Neuron (in vitro differentiated cells): ENCODE results near the gene AIFM3.

Source experiments
- H2AFZ ChIP-seq: one replicate; pipeline ENCODE4 v1.6.1; 2013; ENCODE audit warnings: low read depth, mild to moderate bottlenecking, inconsistent platforms, low read length, moderate library complexity
- H3K27me3 ChIP-seq: one replicate; pipeline ENCODE4 v1.6.1; 2013; ENCODE audit warnings: low read length; ENCODE audit not compliant: insufficient read depth
- H3K36me3 ChIP-seq: one replicate; pipeline ENCODE4 v1.6.1; 2013; ENCODE audit warnings: low read length; ENCODE audit not compliant: insufficient read depth
- H3K4me1 ChIP-seq: one replicate; pipeline ENCODE4 v1.6.1; 2013; ENCODE audit warnings: low read length; ENCODE audit not compliant: insufficient read depth
- H3K4me3 ChIP-seq: 2 replicates; pipeline ENCODE4 v1.5.1; 2013; ENCODE audit warnings: mild to moderate bottlenecking, low read length, moderate library complexity
- H3K9me3 ChIP-seq: one replicate; pipeline ENCODE4 v1.6.1; 2013; ENCODE audit warnings: low read length

AIFM3 gene

GRCh38 chr22:20979940-20980453 lies 12.9 kb downstream of the AIFM3 start:
- Histone ChIP-seq H3K9me3 (no peaks in the 10 kb centered on the region), H3K36me3 (peaks cover 6% of the 10 kb centered on the region), H3K4me3 (no peak overlapping the region), H2AFZ (no peak overlapping the region), H3K4me1 (peaks cover 11% of the 10 kb centered on the region), H3K27me3 (no peaks in the 10 kb centered on the region)

DNA sequence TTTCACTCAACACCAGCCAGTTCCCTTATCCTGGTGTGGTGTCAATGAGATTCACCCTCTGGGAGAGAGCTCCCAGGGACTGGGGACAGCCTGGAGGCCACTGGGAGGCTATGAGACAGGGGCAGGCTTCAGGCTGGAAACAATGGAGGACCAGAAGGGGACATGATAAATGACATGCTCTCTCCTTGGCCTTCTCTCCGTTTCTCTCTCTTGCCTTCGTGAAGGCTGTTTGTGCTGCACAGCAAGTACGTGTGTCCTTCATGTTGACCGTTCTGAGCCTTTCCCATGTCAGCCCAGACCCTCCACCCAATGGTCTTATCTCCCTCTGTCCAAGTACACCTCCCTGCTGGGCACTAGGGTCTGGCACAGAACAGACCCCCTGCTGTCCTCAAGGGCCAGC lies 13.5 kb downstream of the AIFM3 start:
- H2AFZ ChIP-seq = no peak overlapping the region
- peaks cover 9% of the 10 kb centered on the region for H3K36me3 ChIP-seq
- no peaks in the 10 kb centered on the region for H3K9me3 ChIP-seq
- no peak overlapping the region for H3K4me3 ChIP-seq
- no peaks in the 10 kb centered on the region for H3K27me3 ChIP-seq
- H3K4me1 ChIP-seq = peaks cover 11% of the 10 kb centered on the region

DNA sequence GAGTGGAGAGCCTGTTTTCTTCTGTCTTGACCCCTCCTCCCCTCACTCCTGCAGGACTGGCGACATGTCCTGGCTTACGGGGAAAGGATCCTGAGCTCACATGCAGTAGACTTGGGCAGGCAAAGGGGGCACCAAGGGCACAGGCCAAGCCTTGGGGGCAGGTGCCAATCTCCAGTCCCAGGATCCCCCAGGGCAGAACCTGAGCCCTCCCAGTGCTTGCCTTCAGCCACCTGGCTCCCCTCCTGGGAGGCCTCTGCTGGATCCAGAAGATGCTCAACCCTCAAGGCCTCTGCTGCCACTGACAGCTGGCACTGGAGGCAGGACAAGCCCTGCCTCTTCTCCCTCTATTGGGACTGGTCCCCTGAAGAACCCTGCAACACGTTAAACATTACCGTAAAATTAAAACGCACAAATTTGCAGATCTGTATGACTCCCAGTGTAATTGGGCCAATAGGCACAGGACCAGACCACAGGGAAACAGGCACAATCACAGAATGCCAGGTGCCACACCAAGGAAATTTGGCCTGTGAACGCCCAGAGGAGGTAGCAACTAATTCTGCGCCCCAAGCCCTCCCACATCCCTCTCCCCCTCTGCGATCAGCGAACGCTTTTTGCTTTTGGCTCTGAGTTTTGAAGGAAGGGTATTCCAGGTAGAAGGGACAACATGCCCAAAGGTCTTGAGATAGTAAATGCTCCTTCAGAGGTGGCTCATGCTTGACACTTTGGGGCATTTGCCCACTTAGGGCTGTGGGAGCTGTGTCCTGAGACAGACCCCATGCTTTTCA lies 14.1 kb downstream of the AIFM3 start:
- H3K36me3 ChIP-seq = peaks cover 14% of the 10 kb centered on the region
- H3K27me3 ChIP-seq = no peaks in the 10 kb centered on the region
- H3K9me3 ChIP-seq = no peaks in the 10 kb centered on the region

GRCh38 chr22:20981787-20982562 lies 14.9 kb downstream of the AIFM3 start, which contains the start of gene LZTR1:
Gene LZTR1, plus strand, starts transcription at chr22:20982297. Its CDS starts 75 bp downstream, at chr22:20982372.
- Histone ChIP-seq H3K4me1 (peaks cover 11% of the 10 kb centered on the region), H3K27me3 (no peaks in the 10 kb centered on the region), H3K4me3 (peak within 1 kb of the TSS; percentile 86), H3K9me3 (no peaks in the 10 kb centered on the region), H2AFZ (peak within 1 kb of the TSS; percentile 81), H3K36me3 (peaks cover 18% of the 10 kb centered on the region)

More for the DNA sequence above, 14.1 kb downstream of the AIFM3 start:
- Histone ChIP-seq H3K4me1 (peaks cover 11% of the 10 kb centered on the region), H3K4me3 (peak overlapping the region; percentile 86), H2AFZ (peak overlapping the region; percentile 81)

DNA sequence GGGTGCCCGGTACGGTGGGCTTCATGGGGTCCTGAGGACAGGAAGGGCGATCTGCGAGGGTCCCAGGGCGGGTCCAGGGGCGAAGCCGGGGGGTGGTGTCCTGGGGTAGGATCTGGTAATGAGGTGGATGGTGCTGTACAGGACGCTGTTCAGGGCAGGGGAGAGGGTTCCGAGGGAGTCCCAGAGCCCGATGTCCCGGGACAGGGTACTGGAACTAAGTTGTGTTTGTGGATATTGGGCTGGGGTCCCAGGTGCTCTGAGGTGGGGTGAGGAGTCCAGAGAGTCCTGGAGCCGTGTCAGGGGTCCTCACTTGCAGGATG lies 15.5 kb downstream of the AIFM3 start:
- peaks cover 11% of the 10 kb centered on the region for H3K4me1 ChIP-seq
- H3K27me3 ChIP-seq = no peaks in the 10 kb centered on the region
- H3K36me3 ChIP-seq = peaks cover 22% of the 10 kb centered on the region
- peak overlapping the region; percentile 81 for H2AFZ ChIP-seq
- H3K9me3 ChIP-seq = no peaks in the 10 kb centered on the region
- H3K4me3 ChIP-seq = peak overlapping the region; percentile 86

- Histone ChIP-seq H3K9me3 (no peaks in the 10 kb centered on the region), H2AFZ (no peak overlapping the region), H3K36me3 (peaks cover 23% of the 10 kb centered on the region), H3K27me3 (no peaks in the 10 kb centered on the region), H3K4me1 (peaks cover 11% of the 10 kb centered on the region), H3K4me3 (peak overlapping the region; percentile 86)
These were observed 16.2 kb downstream of the AIFM3 start for GRCh38 chr22:20983081-20983771.

GRCh38 chr22:20985720-20986119 lies 18.7 kb downstream of the AIFM3 start:
- Histone ChIP-seq H3K36me3 (peaks cover 26% of the 10 kb centered on the region), H3K4me3 (no peak overlapping the region), H3K27me3 (no peaks in the 10 kb centered on the region), H2AFZ (no peak overlapping the region), H3K9me3 (no peaks in the 10 kb centered on the region), H3K4me1 (peaks cover 11% of the 10 kb centered on the region)

DNA sequence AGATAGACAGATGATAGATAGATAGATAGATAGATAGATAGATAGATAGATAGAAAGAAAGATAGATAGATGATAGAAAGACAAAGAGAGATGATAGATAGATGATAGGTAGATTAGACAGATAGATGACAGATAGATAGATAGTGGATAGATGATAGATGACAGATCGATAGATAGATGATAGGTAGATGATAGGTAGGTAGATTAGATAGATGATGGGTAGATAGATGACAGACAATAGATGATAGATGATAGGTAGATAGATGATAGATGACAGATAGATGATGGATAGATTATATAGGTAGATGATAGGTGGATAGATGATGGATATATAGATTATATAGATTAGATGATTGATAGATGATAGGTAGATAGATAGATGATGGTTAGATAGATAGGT lies 19.3 kb downstream of the AIFM3 start:
- Histone ChIP-seq H3K4me1 (peaks cover 7% of the 10 kb centered on the region), H2AFZ (no peak overlapping the region), H3K36me3 (peaks cover 30% of the 10 kb centered on the region), H3K4me3 (no peak overlapping the region), H3K9me3 (no peaks in the 10 kb centered on the region), H3K27me3 (no peaks in the 10 kb centered on the region)

DNA sequence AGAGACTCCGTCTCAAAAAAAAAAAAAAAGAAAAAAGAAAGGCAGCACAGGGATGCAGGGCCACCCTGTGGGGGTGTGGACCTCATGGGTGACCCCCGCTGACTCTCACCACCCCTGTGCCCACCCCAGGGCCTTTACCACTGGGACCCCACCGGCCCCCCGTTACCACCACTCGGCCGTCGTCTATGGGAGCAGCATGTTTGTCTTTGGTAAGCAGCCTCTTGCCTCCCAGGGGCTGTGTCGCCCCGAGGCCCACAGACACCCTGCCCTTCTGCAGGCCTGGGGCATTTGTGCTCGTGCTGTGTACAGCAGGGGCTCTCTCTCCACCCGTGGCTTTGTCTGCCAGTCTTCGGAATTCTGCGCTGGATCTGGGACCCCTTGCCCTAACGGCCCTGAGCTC lies 20.3 kb downstream of the AIFM3 start:
- Histone ChIP-seq H3K4me1 (peaks cover 5% of the 10 kb centered on the region), H2AFZ (no peak overlapping the region), H3K36me3 (peaks cover 36% of the 10 kb centered on the region), H3K4me3 (no peak overlapping the region), H3K27me3 (no peaks in the 10 kb centered on the region), H3K9me3 (no peaks in the 10 kb centered on the region)

GRCh38 chr22:20988573-20989322 lies 21.7 kb downstream of the AIFM3 start:
- Histone ChIP-seq H3K4me1 (no peaks in the 10 kb centered on the region), H2AFZ (no peak overlapping the region), H3K27me3 (no peaks in the 10 kb centered on the region), H3K4me3 (no peak overlapping the region), H3K9me3 (no peaks in the 10 kb centered on the region), H3K36me3 (peaks cover 44% of the 10 kb centered on the region)

DNA sequence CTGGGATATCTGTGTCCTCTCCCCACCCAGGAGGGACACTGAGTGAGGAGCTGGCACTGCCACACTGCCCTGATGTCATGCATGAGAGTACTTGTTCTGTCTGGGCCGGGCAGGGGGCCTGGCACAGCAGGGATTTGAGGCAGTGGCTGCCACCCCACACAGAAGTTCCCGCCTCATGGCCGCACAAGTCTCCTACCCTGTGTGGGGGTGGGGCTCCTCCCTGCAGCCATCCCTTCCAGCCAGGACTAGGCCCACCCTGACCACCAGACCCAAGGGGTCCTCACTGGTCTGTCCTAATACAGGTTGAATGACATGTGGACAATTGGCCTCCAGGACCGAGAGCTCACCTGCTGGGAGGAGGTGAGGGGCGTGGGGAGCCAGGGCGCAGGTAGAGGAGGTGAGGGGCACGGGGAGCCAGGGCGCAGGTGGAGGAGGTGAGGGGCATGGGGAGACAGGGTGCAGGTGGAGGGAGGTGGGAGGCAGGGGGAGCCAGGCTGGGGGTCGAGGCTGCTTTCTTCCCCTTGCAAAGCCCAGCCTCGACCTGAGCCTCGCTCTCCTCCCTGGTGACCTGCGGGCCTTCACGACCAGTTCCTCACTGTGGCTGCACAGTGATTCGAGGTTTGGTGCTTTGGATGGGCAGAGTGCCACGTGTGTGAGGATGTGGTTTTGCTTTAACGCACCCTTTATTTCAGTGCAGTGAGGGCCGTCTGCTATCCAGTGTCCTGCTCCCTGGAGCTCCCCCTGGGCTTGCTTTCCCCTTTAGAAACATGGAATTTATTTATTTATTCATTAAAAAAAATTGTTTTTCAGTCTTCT lies 22.5 kb downstream of the AIFM3 start:
- H3K4me3 ChIP-seq = no peak overlapping the region
- no peaks in the 10 kb centered on the region for H3K4me1 ChIP-seq
- H2AFZ ChIP-seq = no peak overlapping the region
- H3K27me3 ChIP-seq = no peaks in the 10 kb centered on the region
- H3K36me3 ChIP-seq = peaks cover 41% of the 10 kb centered on the region
- no peaks in the 10 kb centered on the region for H3K9me3 ChIP-seq
